Measurements from ENCODE around the gene TBX2. TPM values are rescaled to one million over a fixed set of nuclear protein-coding genes. Genes with fewer than 3 reads are reported as not detected.

TBX2 gene
- total and polyA plus RNA-seq, 2 of the 13 experiments (the other 11 are each of a cell fraction or from before 2014, with no cell fraction given) = 2.8 to 15.3 TPM

DNA sequence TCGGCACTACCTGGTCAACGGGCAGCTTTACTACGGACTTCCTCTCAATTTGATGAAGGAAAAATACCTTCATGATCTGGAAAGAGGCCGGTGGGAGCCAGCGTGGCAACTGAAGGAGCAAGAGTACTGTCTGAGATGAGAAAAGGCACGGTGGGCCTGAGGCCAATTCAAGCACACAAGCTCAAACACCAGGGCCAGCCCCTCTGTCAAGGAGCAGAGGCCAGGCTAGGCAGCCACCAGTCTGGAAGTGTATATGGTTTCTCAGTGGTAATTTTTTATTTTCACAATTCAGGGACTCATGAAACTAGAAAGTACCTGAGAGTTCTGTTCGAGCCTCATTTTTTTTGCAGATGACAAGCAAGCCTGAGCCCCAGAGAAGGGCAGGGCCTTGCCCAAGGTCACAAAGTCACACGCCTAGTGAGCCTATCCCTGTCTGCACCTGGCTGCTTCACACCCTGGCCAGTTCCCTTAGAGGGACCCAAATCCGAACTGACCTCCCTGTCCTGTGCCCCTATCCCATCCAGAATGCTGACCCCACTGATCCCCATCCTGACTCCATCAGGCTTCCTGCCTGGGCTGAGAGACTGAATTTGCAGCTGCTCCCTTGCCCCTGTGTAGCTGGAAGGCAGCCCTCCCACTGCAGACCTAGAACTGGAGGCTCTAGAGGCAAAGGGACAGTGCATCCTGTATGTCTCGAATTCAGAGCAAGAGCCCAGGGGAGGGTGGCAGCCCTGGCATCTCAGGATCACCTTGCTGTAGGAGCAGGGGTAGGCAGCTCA lies 4.8 kb upstream of the TBX2 start (continued):
- TF ChIP-seq, protein P1, sequence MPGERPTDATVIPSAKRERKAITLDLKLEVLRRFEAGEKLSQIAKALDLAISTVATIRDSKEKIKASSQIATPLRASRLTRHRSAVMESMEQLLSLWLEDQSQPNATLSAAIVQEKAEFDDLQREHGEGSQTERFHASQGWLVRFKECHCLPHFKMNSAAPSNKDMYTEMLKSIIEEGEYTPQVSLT (CRISPR knock-in tag; IDR thresholded peaks at IDR 0.05; ENCODE audit: borderline replicate concordance, low read depth) = no peak
- TF ChIP-seq ZNF441 (CRISPR knock-in tag; IDR thresholded peaks at IDR 0.05; ENCODE audit: borderline replicate concordance) (no peak), PHF20 (CRISPR knock-in tag; IDR thresholded peaks at IDR 0.05) (no peak), ZNF451 (CRISPR knock-in tag; IDR thresholded peaks at IDR 0.05) (no peak), MEF2D (CRISPR knock-in tag; IDR thresholded peaks at IDR 0.05) (no peak), FOSL1 (CRISPR knock-in tag; IDR thresholded peaks at IDR 0.05; ENCODE audit: borderline replicate concordance) (no peak), NR2F2 (IDR thresholded peaks at IDR 0.05; ENCODE audit: borderline replicate concordance, low read depth) (no peak), HDAC2 (CRISPR knock-in tag; IDR thresholded peaks at IDR 0.05) (0 out of 2 replicates have a peak, but pooled peaks have one; percentile 22), ZIK1 (CRISPR knock-in tag; IDR thresholded peaks at IDR 0.05; ENCODE audit: borderline replicate concordance, low read depth) (no peak), ZNF251 (CRISPR knock-in tag; IDR thresholded peaks at IDR 0.05) (no peak), ETV6 (CRISPR knock-in tag; conservative IDR thresholded peaks at IDR 0.05) (no peak), NFE2L1 (CRISPR knock-in tag; IDR thresholded peaks at IDR 0.05; ENCODE audit: borderline replicate concordance) (0 out of 2 replicates have a peak, but pooled peaks have one; percentile 75), HNRNPL (IDR thresholded peaks at IDR 0.05; ENCODE audit: low read depth, low read length) (no peak), SIX4 (CRISPR knock-in tag; IDR thresholded peaks at IDR 0.05) (no peak), ZNF224 (CRISPR knock-in tag; IDR thresholded peaks at IDR 0.05) (peak; percentile 47; the same call in 1 of the 2 replicates), IKZF1 (IDR thresholded peaks at IDR 0.05) (no peak), ZNF788 (CRISPR knock-in tag; IDR thresholded peaks at IDR 0.05; ENCODE audit: borderline replicate concordance) (no peak), SNAI1 (CRISPR knock-in tag; IDR thresholded peaks at IDR 0.05; ENCODE audit: borderline replicate concordance) (no peak), ZNF335 (CRISPR knock-in tag; IDR thresholded peaks at IDR 0.05) (0 out of 2 replicates have a peak, but pooled peaks have one; percentile 16), RFXAP (CRISPR knock-in tag; IDR thresholded peaks at IDR 0.05; ENCODE audit: borderline replicate concordance) (no peak)
- TF ChIP-seq, protein P2, sequence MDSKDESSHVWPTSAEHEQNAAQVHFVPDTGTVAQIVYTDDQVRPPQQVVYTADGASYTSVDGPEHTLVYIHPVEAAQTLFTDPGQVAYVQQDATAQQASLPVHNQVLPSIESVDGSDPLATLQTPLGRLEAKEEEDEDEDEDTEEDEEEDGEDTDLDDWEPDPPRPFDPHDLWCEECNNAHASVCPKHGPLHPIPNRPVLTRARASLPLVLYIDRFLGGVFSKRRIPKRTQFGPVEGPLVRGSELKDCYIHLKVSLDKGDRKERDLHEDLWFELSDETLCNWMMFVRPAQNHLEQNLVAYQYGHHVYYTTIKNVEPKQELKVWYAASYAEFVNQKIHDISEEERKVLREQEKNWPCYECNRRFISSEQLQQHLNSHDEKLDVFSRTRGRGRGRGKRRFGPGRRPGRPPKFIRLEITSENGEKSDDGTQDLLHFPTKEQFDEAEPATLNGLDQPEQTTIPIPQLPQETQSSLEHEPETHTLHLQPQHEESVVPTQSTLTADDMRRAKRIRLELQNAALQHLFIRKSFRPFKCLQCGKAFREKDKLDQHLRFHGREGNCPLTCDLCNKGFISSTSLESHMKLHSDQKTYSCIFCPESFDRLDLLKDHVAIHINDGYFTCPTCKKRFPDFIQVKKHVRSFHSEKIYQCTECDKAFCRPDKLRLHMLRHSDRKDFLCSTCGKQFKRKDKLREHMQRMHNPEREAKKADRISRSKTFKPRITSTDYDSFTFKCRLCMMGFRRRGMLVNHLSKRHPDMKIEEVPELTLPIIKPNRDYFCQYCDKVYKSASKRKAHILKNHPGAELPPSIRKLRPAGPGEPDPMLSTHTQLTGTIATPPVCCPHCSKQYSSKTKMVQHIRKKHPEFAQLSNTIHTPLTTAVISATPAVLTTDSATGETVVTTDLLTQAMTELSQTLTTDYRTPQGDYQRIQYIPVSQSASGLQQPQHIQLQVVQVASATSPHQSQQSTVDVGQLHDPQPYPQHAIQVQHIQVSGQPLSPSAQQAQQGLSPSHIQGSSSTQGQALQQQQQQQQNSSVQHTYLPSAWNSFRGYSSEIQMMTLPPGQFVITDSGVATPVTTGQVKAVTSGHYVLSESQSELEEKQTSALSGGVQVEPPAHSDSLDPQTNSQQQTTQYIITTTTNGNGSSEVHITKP (CRISPR knock-in tag; IDR thresholded peaks at IDR 0.05; ENCODE audit: low read depth) = no peak
- TF ChIP-seq, protein P3, sequence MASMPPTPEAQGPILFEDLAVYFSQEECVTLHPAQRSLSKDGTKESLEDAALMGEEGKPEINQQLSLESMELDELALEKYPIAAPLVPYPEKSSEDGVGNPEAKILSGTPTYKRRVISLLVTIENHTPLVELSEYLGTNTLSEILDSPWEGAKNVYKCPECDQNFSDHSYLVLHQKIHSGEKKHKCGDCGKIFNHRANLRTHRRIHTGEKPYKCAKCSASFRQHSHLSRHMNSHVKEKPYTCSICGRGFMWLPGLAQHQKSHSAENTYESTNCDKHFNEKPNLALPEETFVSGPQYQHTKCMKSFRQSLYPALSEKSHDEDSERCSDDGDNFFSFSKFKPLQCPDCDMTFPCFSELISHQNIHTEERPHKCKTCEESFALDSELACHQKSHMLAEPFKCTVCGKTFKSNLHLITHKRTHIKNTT (CRISPR knock-in tag; IDR thresholded peaks at IDR 0.05) = no peak
- TF ChIP-seq, protein P4, sequence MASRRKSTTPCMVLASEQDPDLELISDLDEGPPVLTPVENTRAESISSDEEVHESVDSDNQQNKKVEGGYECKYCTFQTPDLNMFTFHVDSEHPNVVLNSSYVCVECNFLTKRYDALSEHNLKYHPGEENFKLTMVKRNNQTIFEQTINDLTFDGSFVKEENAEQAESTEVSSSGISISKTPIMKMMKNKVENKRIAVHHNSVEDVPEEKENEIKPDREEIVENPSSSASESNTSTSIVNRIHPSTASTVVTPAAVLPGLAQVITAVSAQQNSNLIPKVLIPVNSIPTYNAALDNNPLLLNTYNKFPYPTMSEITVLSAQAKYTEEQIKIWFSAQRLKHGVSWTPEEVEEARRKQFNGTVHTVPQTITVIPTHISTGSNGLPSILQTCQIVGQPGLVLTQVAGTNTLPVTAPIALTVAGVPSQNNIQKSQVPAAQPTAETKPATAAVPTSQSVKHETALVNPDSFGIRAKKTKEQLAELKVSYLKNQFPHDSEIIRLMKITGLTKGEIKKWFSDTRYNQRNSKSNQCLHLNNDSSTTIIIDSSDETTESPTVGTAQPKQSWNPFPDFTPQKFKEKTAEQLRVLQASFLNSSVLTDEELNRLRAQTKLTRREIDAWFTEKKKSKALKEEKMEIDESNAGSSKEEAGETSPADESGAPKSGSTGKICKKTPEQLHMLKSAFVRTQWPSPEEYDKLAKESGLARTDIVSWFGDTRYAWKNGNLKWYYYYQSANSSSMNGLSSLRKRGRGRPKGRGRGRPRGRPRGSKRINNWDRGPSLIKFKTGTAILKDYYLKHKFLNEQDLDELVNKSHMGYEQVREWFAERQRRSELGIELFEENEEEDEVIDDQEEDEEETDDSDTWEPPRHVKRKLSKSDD (CRISPR knock-in tag; IDR thresholded peaks at IDR 0.05; ENCODE audit: low read depth) = no peak
